H9 (cell line): Measurements from ENCODE around the gene MACROH2A1. TPM values are rescaled to one million over a fixed set of nuclear protein-coding genes. Genes with fewer than 3 reads are reported as not detected.

Experiments used
- DNase-seq: peaks from one replicate; pipeline ENCODE4 v3.0.0-alpha.2; 2017
- H2AFZ ChIP-seq: one replicate; pipeline ENCODE4 v1.6.1; 2013; ENCODE audit warnings: mild to moderate bottlenecking, low read length, control low read depth, moderate library complexity
- H2AK5ac ChIP-seq: 2 replicates; pipeline ENCODE4 v1.6.1; 2013; ENCODE audit warnings: low read length, control low read depth, mixed read lengths; ENCODE audit not compliant: insufficient read length
- H2BK120ac ChIP-seq: one replicate; pipeline ENCODE4 v1.6.1; 2013; ENCODE audit warnings: low read depth, mild to moderate bottlenecking, low read length, control low read depth, inconsistent platforms; ENCODE audit not compliant: poor library complexity, severe bottlenecking
- H2BK12ac ChIP-seq: 2 replicates; pipeline ENCODE4 v1.6.1; 2013; ENCODE audit warnings: low read length, control low read depth, mixed read lengths, low read depth; ENCODE audit not compliant: insufficient read length
- H2BK15ac ChIP-seq: 2 replicates; pipeline ENCODE4 v1.6.1; 2013; ENCODE audit warnings: low read depth, low read length, control low read depth
- H2BK20ac ChIP-seq: one replicate; pipeline ENCODE4 v1.6.1; 2013; ENCODE audit warnings: low read depth, mild to moderate bottlenecking, low read length, control low read depth, inconsistent platforms; ENCODE audit not compliant: poor library complexity, severe bottlenecking
- H2BK5ac ChIP-seq: 2 replicates; pipeline ENCODE4 v1.6.1; 2013; ENCODE audit warnings: low read length, control low read depth, mixed read lengths; ENCODE audit not compliant: insufficient read length
- H3K14ac ChIP-seq: 2 replicates; pipeline ENCODE4 v1.6.1; 2013; ENCODE audit warnings: low read length, control low read depth; ENCODE audit not compliant: insufficient read depth
- H3K18ac ChIP-seq: 2 replicates; pipeline ENCODE4 v1.6.1; 2013; ENCODE audit warnings: low read depth, mild to moderate bottlenecking, mixed read lengths, low read length, control low read depth; ENCODE audit not compliant: insufficient read length
- H3K23ac ChIP-seq: 2 replicates; pipeline ENCODE4 v1.6.1; 2013; ENCODE audit warnings: low read length, control low read depth, mixed read lengths, low read depth; ENCODE audit not compliant: insufficient read length
- H3K23me2 ChIP-seq: 2 replicates; pipeline ENCODE4 v1.6.1; 2013; ENCODE audit warnings: low read depth, mild to moderate bottlenecking, mixed read lengths, low read length, control low read depth; ENCODE audit not compliant: insufficient read length, poor library complexity, severe bottlenecking
- H3K27ac ChIP-seq: 2 replicates; pipeline ENCODE4 v1.5.1; 2013; ENCODE audit warnings: low read length, control low read depth, mixed read lengths, low read depth; ENCODE audit not compliant: insufficient read length
- H3K27me3 ChIP-seq: 2 replicates; pipeline ENCODE4 v1.6.1; 2013; ENCODE audit warnings: low read length, control low read depth, inconsistent platforms; ENCODE audit not compliant: insufficient read depth
- H3K4ac ChIP-seq: 2 replicates; pipeline ENCODE4 v1.6.1; 2013; ENCODE audit warnings: low read depth, mild to moderate bottlenecking, control low read depth, inconsistent platforms, low read length, moderate library complexity
- H3K4me1 ChIP-seq: 2 replicates; pipeline ENCODE4 v1.6.1; 2013; ENCODE audit warnings: low read length, control low read depth, inconsistent platforms; ENCODE audit not compliant: insufficient read depth
- H3K4me2 ChIP-seq: 2 replicates; pipeline ENCODE4 v1.6.1; 2013; ENCODE audit warnings: low read length, control low read depth, mixed read lengths; ENCODE audit not compliant: insufficient read length, insufficient read depth
- H3K56ac ChIP-seq: 2 replicates; pipeline ENCODE4 v1.6.1; 2013; ENCODE audit warnings: low read depth, mild to moderate bottlenecking, mixed read lengths, low read length, control low read depth; ENCODE audit not compliant: insufficient read length
- H3K79me1 ChIP-seq: 2 replicates; pipeline ENCODE4 v1.6.1; 2013; ENCODE audit warnings: low read depth, mild to moderate bottlenecking, moderate library complexity, low read length, control low read depth, inconsistent platforms; ENCODE audit not compliant: insufficient read depth, poor library complexity, severe bottlenecking
- H3K79me2 ChIP-seq: 2 replicates; pipeline ENCODE4 v1.6.1; 2013; ENCODE audit warnings: low read length, control low read depth, inconsistent platforms; ENCODE audit not compliant: insufficient read depth
- H3K9ac ChIP-seq: 2 replicates; pipeline ENCODE4 v1.6.1; 2013; ENCODE audit warnings: low read length, control low read depth, mixed read lengths; ENCODE audit not compliant: insufficient read length; ENCODE audit errors: extremely low read depth
- H3K9me3 ChIP-seq: one replicate; pipeline ENCODE4 v1.6.1; 2013; ENCODE audit warnings: low read depth, low read length, inconsistent platforms; ENCODE audit not compliant: control insufficient read depth
- H3T11ph ChIP-seq: one replicate; pipeline ENCODE4 v1.6.1; 2013; ENCODE audit warnings: mild to moderate bottlenecking, low read length, control low read depth, inconsistent platforms
- H4K20me1 ChIP-seq: one replicate; pipeline ENCODE4 v1.6.1; 2013; ENCODE audit not compliant: control insufficient read depth, insufficient read length, insufficient read depth
- H4K5ac ChIP-seq: 2 replicates; pipeline ENCODE4 v1.6.1; 2013; ENCODE audit warnings: low read depth, mild to moderate bottlenecking, mixed read lengths, low read length, control low read depth; ENCODE audit not compliant: insufficient read length
- H4K8ac ChIP-seq: replicated peaks from 2 replicates; pipeline ENCODE4 v1.6.1; 2013; ENCODE audit warnings: low read length, control low read depth, mixed read lengths, low read depth; ENCODE audit not compliant: insufficient read length
- H4K91ac ChIP-seq: 2 replicates; pipeline ENCODE4 v1.6.1; 2013; ENCODE audit warnings: low read depth, mild to moderate bottlenecking, moderate library complexity, mixed read lengths, low read length, control low read depth; ENCODE audit not compliant: insufficient read length
- H3K27ac Mint-ChIP-seq, 3 experiments: 2 replicates in 2 of 3; 3 replicates in 1 of 3; pipeline ENCODE4 v1.8.0; 2020 to 2021; ENCODE audit warnings: mixed read lengths in 3 of 3, mild to moderate bottlenecking in 1 of 3, moderate library complexity in 1 of 3
- H3K27me3 Mint-ChIP-seq: 2 replicates; pipeline ENCODE4 v1.8.0; 2021; ENCODE audit warnings: low read depth, mild to moderate bottlenecking, moderate library complexity, mixed read lengths
- H3K36me3 Mint-ChIP-seq, 3 experiments: 2 replicates in 2 of 3; 3 replicates in 1 of 3; pipeline ENCODE4 v1.8.0; 2020 to 2021; ENCODE audit warnings: low read depth in 3 of 3, mixed read lengths in 3 of 3; ENCODE audit not compliant: insufficient read depth in 1 of 3
- H3K4me1 Mint-ChIP-seq, 2 experiments: 2 replicates each; pipeline ENCODE4 v1.8.0; 2020; ENCODE audit warnings: mixed read lengths in 2 of 2
- H3K4me3 Mint-ChIP-seq, 2 experiments: 2 replicates in 1 of 2; 3 replicates in 1 of 2; pipeline ENCODE4 v1.8.0; 2020 to 2021; ENCODE audit warnings: mild to moderate bottlenecking in 2 of 2, mixed read lengths in 2 of 2, moderate library complexity in 1 of 2
- H3K9me3 Mint-ChIP-seq, 2 experiments: 2 replicates in 1 of 2; 3 replicates in 1 of 2; pipeline ENCODE4 v1.8.0; 2020; ENCODE audit warnings: mild to moderate bottlenecking in 2 of 2, mixed read lengths in 2 of 2, moderate library complexity in 1 of 2
- CTCF ChIP-seq: fragments of 200-600 bp; sonication (generic); conservative IDR thresholded peaks from 3 replicates; pipeline ENCODE4 v1.8.0; 2021; ENCODE audit warnings: antibody characterized with exemption, mild to moderate bottlenecking
- WGBS: extraction: QIAGEN DNeasy Blood & Tissue Kit; methylation state at CpG from one replicate; pipeline ENCODE4 v1.1.7; 2013; ENCODE audit warnings: missing lambda C conversion rate, low lambda C conversion rate, mixed read lengths; ENCODE audit not compliant: insufficient read length; ENCODE audit errors: extremely low coverage; 5-methylcytosine and 5-hydroxymethylcytosine counted together
- total RNA-seq: library from RNA; stranded (reverse); gene quantifications from 2 replicates; pipeline ENCODE4 v1.2.1, GENCODE V29; 2021

MACROH2A1 gene
- total RNA-seq, 1 experiment from 2014 or later: 111 TPM

- Histone ChIP-seq H3K56ac (no peak overlapping the region), H3K4me1 (no peaks in the 10 kb centered on the region), H3K27ac (no peak overlapping the region), H3K79me1 (no peaks in the 10 kb centered on the region), H2BK12ac (no peak overlapping the region), H4K91ac (no peak overlapping the region), H2BK120ac (no peak overlapping the region), H3K14ac (no peak overlapping the region), H4K5ac (no peak overlapping the region), H3K79me2 (no peaks in the 10 kb centered on the region), H2AFZ (no peak overlapping the region), H2BK15ac (no peak overlapping the region), H3K9ac (no peak overlapping the region), H4K8ac (no peak overlapping the region), H3K4me2 (no peak overlapping the region), H3K18ac (no peak overlapping the region), H2BK20ac (no peak overlapping the region), H3K27me3 (no peaks in the 10 kb centered on the region), H3K4ac (no peak overlapping the region), H3T11ph (no peak overlapping the region), H3K9me3 (no peaks in the 10 kb centered on the region), H3K23me2 (no peaks in the 10 kb centered on the region), H2BK5ac (no peak overlapping the region), H3K23ac (no peak overlapping the region), H4K20me1 (no peaks in the 10 kb centered on the region), H2AK5ac (no peak overlapping the region)
- Mint-ChIP-seq H3K4me3 (no peak overlapping the region), H3K36me3 (peaks cover 0 to 4% (median 0%) of the 10 kb centered on the region in 3 experiments; a peak in 2 of 7 replicates), H3K9me3 (no peaks in the 10 kb centered on the region), H3K4me1 (peaks cover 0 to 5% of the 10 kb centered on the region in 2 experiments; a peak in 1 of 4 replicates), H3K27ac (no peak overlapping the region), H3K27me3 (peaks cover 1% of the 10 kb centered on the region; the same call in 1 of the 2 replicates)
- no peak for DNase-seq
- TF ChIP-seq CTCF: no peak
- no CpG with 5 or more reads among the region's 16 CpGs for WGBS
These were observed 69.7 kb downstream of the MACROH2A1 start for GRCh38 chr5:135329066-135329912.
